K562 (cell line): ENCODE data around the gene OR1C1. TPM values are rescaled to one million over a fixed set of nuclear protein-coding genes. Genes with fewer than 3 reads are reported as not detected.

Source experiments
- ATAC-seq: fragments of 200-7000 bp; cut with Tn5 transposase; 3 replicates; pipeline ENCODE4 v1.9.1; 2020; ENCODE audit warnings: moderate library complexity
- BruUV-seq: library from RNA; stranded (reverse); fragments of 400-500 nt; replicated peaks from 2 replicates; lab custom pipeline; 2021; lab: Mats Ljungman, UMichigan
- CTCF ChIA-PET: fragments of 300-600 bp; formaldehyde crosslinking; extraction: SDS; loops from one replicate; lab custom pipeline; 2021; ENCODE audit warnings: low intra/inter-chr PET ratio; lab: Yijun Ruan, JAX
- POLR2A ChIA-PET: fragments of 300-600, 350-650 bp; sonication (Branson Sonifier 250); formaldehyde crosslinking; extraction: SDS; loops from one replicate; lab custom pipeline; 2021; ENCODE audit warnings: antibody characterized with exemption, inconsistent platforms; lab: Yijun Ruan, JAX
- DNase-seq, 4 experiments: peaks; one replicate each; pipeline versions ENCODE4 v3.0.0 to v3.0.0-alpha.2; 2011 to 2018; ENCODE audit warnings: low spot score in 3 of 4, mixed read lengths in 3 of 4; ENCODE audit errors: extremely low read depth in 1 of 4
- FAIRE-seq: peaks from 2 replicates; lab custom pipeline; 2011; peaks lifted over from hg19 to GRCh38; lab: Jason Lieb, UNC
- H2AFZ ChIP-seq: 2 replicates; pipeline ENCODE4 v1.6.0; 2011; ENCODE audit warnings: low read depth, low read length, control low read depth, inconsistent platforms
- H3K27ac ChIP-seq: fragments of 200-600 bp; 3 replicates; pipeline ENCODE4 v1.8.0; 2011; ENCODE audit warnings: low read depth, mild to moderate bottlenecking, control low read depth, inconsistent platforms, low read length, moderate library complexity, mixed read lengths; ENCODE audit errors: extremely low read depth
- H3K27me3 ChIP-seq, 2 experiments: fragments of 300-600 bp in 1 of 2; 2 replicates in 1 of 2; 3 replicates in 1 of 2; pipeline versions ENCODE4 v1.6.0 to v1.8.0; 2011; ENCODE audit warnings: inconsistent platforms in 2 of 2, low read length in 2 of 2, mild to moderate bottlenecking in 1 of 2, mixed read lengths in 1 of 2, moderate library complexity in 1 of 2; ENCODE audit not compliant: control insufficient read depth in 2 of 2, insufficient read depth in 2 of 2
- H3K36me3 ChIP-seq: fragments of 300-600 bp; 3 replicates; pipeline ENCODE4 v1.8.0; 2011; ENCODE audit warnings: mild to moderate bottlenecking, low read length, inconsistent platforms; ENCODE audit not compliant: control insufficient read depth, insufficient read depth
- H3K4me1 ChIP-seq, 2 experiments: fragments of 200-600 bp in 1 of 2; replicated peaks in 1 of 2; 2 replicates in 1 of 2; 3 replicates in 1 of 2; pipeline versions ENCODE4 v1.5.1 to v1.8.0; 2011; ENCODE audit warnings: inconsistent platforms in 2 of 2, low read length in 2 of 2, mild to moderate bottlenecking in 1 of 2, mixed read lengths in 1 of 2, moderate library complexity in 1 of 2; ENCODE audit not compliant: control insufficient read depth in 2 of 2, insufficient read depth in 2 of 2
- H3K4me2 ChIP-seq: 2 replicates; pipeline ENCODE4 v1.6.1; 2011; ENCODE audit warnings: low read length, control low read depth, inconsistent platforms, mixed read lengths; ENCODE audit not compliant: insufficient read depth
- H3K4me3 ChIP-seq: fragments of 200-600 bp; sonication (generic), shearing (Covaris generic); 2 replicates; pipeline ENCODE4 v1.5.1; 2016; ENCODE audit warnings: control low read depth, inconsistent platforms
- H3K79me2 ChIP-seq: fragments of 200-600 bp; 3 replicates; pipeline ENCODE4 v1.8.0; 2011; ENCODE audit warnings: low read length, inconsistent platforms; ENCODE audit not compliant: control insufficient read depth, insufficient read depth
- H3K9ac ChIP-seq, 2 experiments: 2 replicates each; pipeline versions ENCODE4 v1.6.0 to v1.6.1; 2011; ENCODE audit warnings: low read depth in 2 of 2, low read length in 2 of 2, control low read depth in 1 of 2, inconsistent platforms in 1 of 2, mild to moderate bottlenecking in 1 of 2, mixed read lengths in 1 of 2; ENCODE audit not compliant: insufficient read depth in 1 of 2
- H3K9me1 ChIP-seq: one replicate; pipeline ENCODE4 v1.6.0; 2011; ENCODE audit warnings: inconsistent platforms, mild to moderate bottlenecking, low read length, moderate library complexity; ENCODE audit not compliant: control insufficient read depth, insufficient read depth
- H3K9me3 ChIP-seq: replicated peaks from 2 replicates; pipeline ENCODE4 v1.5.1; 2011; ENCODE audit warnings: low read depth, low read length, inconsistent platforms; ENCODE audit not compliant: control insufficient read depth, insufficient read depth
- H4K20me1 ChIP-seq: replicated peaks from 2 replicates; pipeline ENCODE4 v1.6.1; 2011; ENCODE audit warnings: low read length, inconsistent platforms, mixed read lengths; ENCODE audit not compliant: control insufficient read depth, insufficient read depth
- BRD9 ChIP-seq: fragments of 450-650 bp; IDR thresholded peaks from 2 replicates; pipeline ENCODE4 v1.6.1; 2018; ENCODE audit warnings: low read depth; ENCODE audit not compliant: partially characterized antibody
- NFE2 ChIP-seq: IDR thresholded peaks from 2 replicates; pipeline ENCODE4 v1.6.1; 2014; ENCODE audit warnings: antibody characterized with exemption, low read depth
- PPARD ChIP-seq: fragments of 250-450 bp; sonication (Bioruptor Pico); IDR thresholded peaks from 2 replicates; pipeline ENCODE4 v1.8.0; 2022; ENCODE audit warnings: inconsistent platforms, mild to moderate bottlenecking, moderate library complexity
- TGIF2 ChIP-seq: sonication (generic); formaldehyde crosslinking; IDR thresholded peaks from 2 replicates; pipeline ENCODE4 v1.8.1; 2022; ENCODE audit warnings: mild to moderate bottlenecking, missing genetic modification reagents, moderate library complexity
- TRIM28 ChIP-seq: fragments of 450-650 bp; IDR thresholded peaks from 2 replicates; pipeline ENCODE4 v1.6.1; 2017
- ZNF121 ChIP-seq: sonication (generic); formaldehyde crosslinking; conservative IDR thresholded peaks from 2 replicates; pipeline ENCODE4 v1.8.0; 2022; ENCODE audit warnings: missing genetic modification reagents
- ZNF583 ChIP-seq: fragments of 250-450 bp; sonication (Bioruptor Pico); IDR thresholded peaks from 2 replicates; pipeline ENCODE4 v1.4.0; 2020
- WGBS: fragments of 100-300 bp; shearing (Covaris generic); methylation state at CpG from one replicate; pipeline ENCODE4 v1.1.6; 2016; ENCODE audit warnings: low coverage, mixed read lengths; ENCODE audit not compliant: insufficient coverage; ENCODE audit errors: missing lambda C conversion rate; 5-methylcytosine and 5-hydroxymethylcytosine counted together
- in situ Hi-C: fragments of 300-500 bp; cut with MboI; formaldehyde crosslinking; loops from 4 replicates; pipeline ENCODE4 v1.15.0; 2018; ENCODE audit warnings: inconsistent platforms, mixed read lengths
- intact Hi-C: fragments of 100-400 bp; cut with micrococcal nuclease; formaldehyde crosslinking; loops from 2 replicates; pipeline ENCODE4 v1.14.2; 2022
- polyA plus RNA-seq, 8 experiments: library from polyadenylated mRNA; depleted of rRNA in 4 of 8; stranded (reverse) in 5 of 8; unstranded in 3 of 8; fragments of >200 nt; fragmentation: Nextera tagmentation in 2 of 8; fragmentation: Illumina TruSeq in 1 of 8; extraction: Ambion mirVana in 2 of 8; extraction: Trizol in 1 of 8; gene quantifications; 2 replicates each; pipeline versions ENCODE4 v1.2.1 to v1.2.3, GENCODE V29; 2011 to 2014; ENCODE audit warnings: inconsistent platforms in 1 of 8, missing spikeins in 1 of 8
- total RNA-seq, 7 experiments: library from RNA; depleted of rRNA in 6 of 7; stranded (reverse); fragments of >200 nt in 6 of 7; fragmentation: Illumina TruSeq in 2 of 7; extraction: Trizol in 2 of 7; gene quantifications; 2 replicates each; pipeline versions ENCODE4 v1.2.1 to v1.2.3, GENCODE V29; 2011 to 2021; ENCODE audit warnings: low replicate concordance in 1 of 7
- TF ChIP-seq, protein P1 (sequence below), 2 experiments: fragments of 450-650 bp; IDR thresholded peaks; 2 replicates each; pipeline ENCODE4 v1.6.1; 2016; ENCODE audit warnings: mild to moderate bottlenecking in 2 of 2, borderline replicate concordance in 1 of 2, low read depth in 1 of 2, moderate library complexity in 1 of 2
- TF ChIP-seq, protein P2 (sequence below): fragments of 450-650 bp; conservative IDR thresholded peaks from 2 replicates; pipeline ENCODE4 v1.6.1; 2016; ENCODE audit warnings: missing genetic modification characterization, low read depth, mild to moderate bottlenecking, missing compliant biosample characterization, moderate library complexity

The OR1C1 gene
- total and polyA plus RNA-seq, 9 of the 15 experiments (the other 6 are each of a cell fraction or from before 2014, with no cell fraction given) = not detected

DNA sequence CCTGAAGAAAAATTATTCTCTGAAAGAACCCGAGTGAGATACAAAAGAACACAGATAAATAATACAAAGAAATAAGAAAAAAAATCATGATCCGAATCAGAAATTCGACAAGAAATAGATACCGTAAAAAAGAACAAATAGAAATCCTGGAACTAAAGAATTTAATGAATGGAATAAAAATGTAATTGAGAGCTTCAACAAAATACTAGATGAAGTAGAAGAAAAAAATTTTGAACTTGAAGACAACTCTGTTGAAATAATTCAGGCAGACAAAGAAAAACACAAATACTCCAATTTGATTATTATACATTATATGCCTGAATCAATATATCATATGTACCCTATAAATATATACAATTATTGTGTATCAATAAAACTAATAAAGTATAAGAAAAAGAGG lies 39.1 kb downstream of the OR1C1 start:
- POLR2A ChIA-PET = no interaction called here

GRCh38 chr1:247716546-247716945 lies 43.8 kb downstream of the OR1C1 start, which contains the start of gene OR6F1:
Gene OR6F1, minus strand, starts transcription at chr1:247716646. Its CDS starts 3,891 bp downstream, at chr1:247712755.
- H3K36me3 ChIP-seq = no peaks in the 10 kb centered on the region
- H3K4me3 ChIP-seq = no peak within 1 kb of the TSS
- H3K4me1 ChIP-seq = no peaks in the 10 kb centered on the region
- no peak within 1 kb of the TSS for H3K27ac ChIP-seq
- no peak for ATAC-seq
- no peaks in the 10 kb centered on the region for H4K20me1 ChIP-seq
- intact Hi-C loops (no loop called here), in situ Hi-C loops (no loop called here)
- no peaks in the 10 kb centered on the region for H3K9me1 ChIP-seq
- H3K9me3 ChIP-seq = peaks cover 7% of the 10 kb centered on the region; the same call in 1 of the 2 replicates
- 2% methylated on average over 3 of the region's 3 CpGs for WGBS
- H2AFZ ChIP-seq = no peak within 1 kb of the TSS
- DNase-seq = no peak
- ChIA-PET CTCF (no interaction called here), POLR2A (no interaction called here)
- no peak for FAIRE-seq
- no TSS peak for BruUV-seq
- H3K9ac ChIP-seq = no peak within 1 kb of the TSS
- no peaks in the 10 kb centered on the region for H3K27me3 ChIP-seq
- H3K79me2 ChIP-seq = no peaks in the 10 kb centered on the region
- H3K4me2 ChIP-seq = no peak within 1 kb of the TSS
- no peak for TF ChIP-seq TGIF2 (CRISPR knock-in tag)
- TF ChIP-seq, protein P1, sequence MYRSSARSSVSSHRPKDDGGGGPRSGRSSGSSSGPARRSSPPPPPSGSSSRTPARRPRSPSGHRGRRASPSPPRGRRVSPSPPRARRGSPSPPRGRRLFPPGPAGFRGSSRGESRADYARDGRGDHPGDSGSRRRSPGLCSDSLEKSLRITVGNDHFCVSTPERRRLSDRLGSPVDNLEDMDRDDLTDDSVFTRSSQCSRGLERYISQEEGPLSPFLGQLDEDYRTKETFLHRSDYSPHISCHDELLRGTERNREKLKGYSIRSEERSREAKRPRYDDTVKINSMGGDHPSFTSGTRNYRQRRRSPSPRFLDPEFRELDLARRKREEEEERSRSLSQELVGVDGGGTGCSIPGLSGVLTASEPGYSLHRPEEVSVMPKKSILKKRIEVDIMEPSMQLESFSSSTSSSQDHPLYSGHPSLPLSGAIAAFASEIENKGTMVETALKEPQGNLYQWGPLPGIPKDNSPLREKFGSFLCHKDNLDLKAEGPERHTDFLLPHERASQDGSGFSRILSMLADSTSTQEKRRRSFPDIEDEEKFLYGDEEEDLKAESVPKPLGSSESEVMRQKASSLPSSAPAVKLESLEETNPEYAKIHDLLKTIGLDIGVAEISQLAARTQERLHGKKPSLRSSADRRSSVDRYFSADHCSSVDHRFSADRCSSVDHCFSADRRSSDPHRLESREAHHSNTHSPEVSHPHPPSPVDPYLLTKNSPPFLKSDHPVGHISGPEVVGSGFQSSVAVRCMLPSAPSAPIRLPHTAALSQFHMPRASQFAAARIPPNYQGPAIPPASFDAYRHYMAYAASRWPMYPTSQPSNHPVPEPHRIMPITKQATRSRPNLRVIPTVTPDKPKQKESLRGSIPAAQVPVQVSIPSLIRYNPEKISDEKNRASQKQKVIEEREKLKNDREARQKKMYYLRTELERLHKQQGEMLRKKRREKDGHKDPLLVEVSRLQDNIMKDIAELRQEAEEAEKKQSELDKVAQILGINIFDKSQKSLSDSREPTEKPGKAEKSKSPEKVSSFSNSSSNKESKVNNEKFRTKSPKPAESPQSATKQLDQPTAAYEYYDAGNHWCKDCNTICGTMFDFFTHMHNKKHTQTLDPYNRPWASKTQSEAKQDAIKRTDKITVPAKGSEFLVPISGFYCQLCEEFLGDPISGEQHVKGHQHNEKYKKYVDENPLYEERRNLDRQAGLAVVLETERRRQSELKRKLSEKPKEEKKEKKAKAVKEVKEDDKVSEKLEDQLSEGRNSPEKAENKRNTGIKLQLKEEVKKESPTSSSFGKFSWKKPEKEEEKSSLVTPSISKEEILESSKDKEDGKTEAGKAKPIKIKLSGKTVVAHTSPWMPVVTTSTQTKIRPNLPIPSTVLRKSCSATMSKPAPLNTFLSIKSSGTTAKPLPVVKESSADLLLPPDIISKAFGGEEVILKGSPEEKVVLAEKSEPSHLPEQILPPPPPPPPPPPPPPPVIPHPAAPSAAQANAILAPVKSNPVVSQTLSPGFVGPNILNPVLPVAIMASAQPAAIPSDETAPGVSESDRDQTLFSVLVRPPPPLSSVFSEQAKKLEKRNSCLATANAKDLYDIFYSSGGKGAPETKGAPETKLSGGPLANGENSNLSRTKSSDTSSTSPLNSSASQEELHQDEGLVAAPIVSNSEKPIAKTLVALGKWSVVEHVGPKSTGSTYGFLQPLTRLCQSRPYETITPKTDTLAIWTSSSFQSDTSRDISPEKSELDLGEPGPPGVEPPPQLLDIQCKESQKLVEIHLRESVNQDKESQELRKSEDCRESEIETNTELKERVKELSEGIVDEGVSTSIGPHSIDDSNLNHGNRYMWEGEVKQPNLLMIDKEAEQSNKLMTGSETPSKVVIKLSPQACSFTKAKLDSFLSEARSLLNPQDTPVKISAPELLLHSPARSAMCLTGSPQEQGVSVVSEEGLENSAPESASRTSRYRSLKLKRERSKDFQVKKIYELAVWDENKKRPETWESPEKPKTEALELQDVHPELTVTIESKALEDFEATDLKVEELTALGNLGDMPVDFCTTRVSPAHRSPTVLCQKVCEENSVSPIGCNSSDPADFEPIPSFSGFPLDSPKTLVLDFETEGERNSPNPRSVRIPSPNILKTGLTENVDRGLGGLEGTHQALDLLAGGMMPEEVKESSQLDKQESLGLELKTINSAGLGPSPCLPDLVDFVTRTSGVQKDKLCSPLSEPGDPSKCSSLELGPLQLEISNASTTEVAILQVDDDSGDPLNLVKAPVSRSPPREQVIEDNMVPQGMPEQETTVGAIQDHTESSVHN (IDR thresholded peaks at IDR 0.05; ENCODE audit: borderline replicate concordance in 1 of 2, low read depth in 1 of 2) = no peak
- TF ChIP-seq BRD9 = no peak
- TF ChIP-seq, protein P2, sequence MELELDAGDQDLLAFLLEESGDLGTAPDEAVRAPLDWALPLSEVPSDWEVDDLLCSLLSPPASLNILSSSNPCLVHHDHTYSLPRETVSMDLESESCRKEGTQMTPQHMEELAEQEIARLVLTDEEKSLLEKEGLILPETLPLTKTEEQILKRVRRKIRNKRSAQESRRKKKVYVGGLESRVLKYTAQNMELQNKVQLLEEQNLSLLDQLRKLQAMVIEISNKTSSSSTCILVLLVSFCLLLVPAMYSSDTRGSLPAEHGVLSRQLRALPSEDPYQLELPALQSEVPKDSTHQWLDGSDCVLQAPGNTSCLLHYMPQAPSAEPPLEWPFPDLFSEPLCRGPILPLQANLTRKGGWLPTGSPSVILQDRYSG = no peak

More for the DNA sequence above, 39.1 kb downstream of the OR1C1 start:
- Histone ChIP-seq H3K27me3 (no peaks in the 10 kb centered on the region), H2AFZ (no peak overlapping the region), H3K4me1 (no peaks in the 10 kb centered on the region), H3K4me2 (no peak overlapping the region), H3K36me3 (no peaks in the 10 kb centered on the region), H3K4me3 (no peak overlapping the region), H3K9me1 (no peaks in the 10 kb centered on the region), H4K20me1 (no peaks in the 10 kb centered on the region), H3K9ac (no peak overlapping the region), H3K9me3 (no peaks in the 10 kb centered on the region; the same call in 1 of the 2 replicates), H3K79me2 (no peaks in the 10 kb centered on the region), H3K27ac (no peak overlapping the region)
- WGBS = 1% methylated on average over 4 of the region's 4 CpGs
- in situ Hi-C loops (no loop called here), intact Hi-C loops (no loop called here)
- no peak for ATAC-seq
- CTCF ChIA-PET = no interaction called here
- no peak for FAIRE-seq
- no TSS peak for BruUV-seq
- peak; percentile 50; the same call in 1 of the 2 replicates for TF ChIP-seq TRIM28
- TF ChIP-seq ZNF583 (CRISPR knock-in tag) = peak; percentile 95; the same call in 1 of the 2 replicates
- TF ChIP-seq NFE2 = no peak
- no peak for TF ChIP-seq PPARD (CRISPR knock-in tag)
- no peak for TF ChIP-seq ZNF121 (CRISPR knock-in tag)
- no peak for DNase-seq
